Glutamatergic neuron (in vitro differentiated cells): Measurements from ENCODE around the gene PTPRO. TPM values are rescaled to one million over a fixed set of nuclear protein-coding genes. Genes with fewer than 3 reads are reported as not detected.

ENCODE experiments used
- DNase-seq: peaks from one replicate; pipeline ENCODE4 v3.0.0; 2022
- H3K27ac Mint-ChIP-seq: one replicate; pipeline ENCODE4 v1.8.0; 2020; ENCODE audit warnings: mild to moderate bottlenecking, mixed read lengths, inconsistent platforms; ENCODE audit not compliant: unreplicated experiment
- H3K27me3 Mint-ChIP-seq: one replicate; pipeline ENCODE4 v1.8.0; 2020; ENCODE audit warnings: mild to moderate bottlenecking, moderate library complexity, mixed read lengths, inconsistent platforms; ENCODE audit not compliant: unreplicated experiment
- H3K36me3 Mint-ChIP-seq: one replicate; pipeline ENCODE4 v1.8.0; 2020; ENCODE audit warnings: mild to moderate bottlenecking, mixed read lengths, inconsistent platforms; ENCODE audit not compliant: unreplicated experiment
- H3K4me1 Mint-ChIP-seq: one replicate; pipeline ENCODE4 v1.8.0; 2020; ENCODE audit warnings: mild to moderate bottlenecking, low read depth, mixed read lengths, inconsistent platforms; ENCODE audit not compliant: unreplicated experiment
- H3K4me3 Mint-ChIP-seq: one replicate; pipeline ENCODE4 v1.8.0; 2020; ENCODE audit warnings: mild to moderate bottlenecking, mixed read lengths, inconsistent platforms; ENCODE audit not compliant: unreplicated experiment
- H3K9me3 Mint-ChIP-seq: one replicate; pipeline ENCODE4 v1.8.0; 2020; ENCODE audit warnings: mild to moderate bottlenecking, moderate library complexity, mixed read lengths, inconsistent platforms; ENCODE audit not compliant: unreplicated experiment
- CTCF ChIP-seq: fragments of 200-600 bp; sonication (generic); IDR thresholded peaks from one replicate; pipeline ENCODE4 v1.5.0; 2021; ENCODE audit not compliant: partially characterized antibody, unreplicated experiment
- total RNA-seq: library from RNA; stranded (reverse); fragmentation: NEBNext Ultra II Directional; extraction: Animal tissue kit (Norgen Biotek cat#: 25700); gene quantifications from one replicate; pipeline ENCODE4 v1.2.1, GENCODE V29; 2021; ENCODE audit not compliant: unreplicated experiment

Gene PTPRO
- total RNA-seq, 1 donor from 2014 or later: 32.5 TPM

- Mint-ChIP-seq H3K27me3 (no peaks in the 10 kb centered on the region), H3K27ac (no peak overlapping the region), H3K4me3 (no peak overlapping the region), H3K36me3 (no peaks in the 10 kb centered on the region), H3K9me3 (no peaks in the 10 kb centered on the region), H3K4me1 (peaks cover 4% of the 10 kb centered on the region)
- no peak for TF ChIP-seq CTCF
- DNase-seq: no peak
Observed at GRCh38 chr12:15427913-15428312, 105.6 kb downstream of the PTPRO start.

GRCh38 chr12:15428632-15429031, 106.3 kb downstream of the PTPRO start:
- TF ChIP-seq CTCF: no peak
- Mint-ChIP-seq H3K36me3 (no peaks in the 10 kb centered on the region), H3K27ac (no peak overlapping the region), H3K9me3 (no peaks in the 10 kb centered on the region), H3K4me3 (no peak overlapping the region), H3K4me1 (peaks cover 2% of the 10 kb centered on the region), H3K27me3 (no peaks in the 10 kb centered on the region)
- DNase-seq: no peak

DNA sequence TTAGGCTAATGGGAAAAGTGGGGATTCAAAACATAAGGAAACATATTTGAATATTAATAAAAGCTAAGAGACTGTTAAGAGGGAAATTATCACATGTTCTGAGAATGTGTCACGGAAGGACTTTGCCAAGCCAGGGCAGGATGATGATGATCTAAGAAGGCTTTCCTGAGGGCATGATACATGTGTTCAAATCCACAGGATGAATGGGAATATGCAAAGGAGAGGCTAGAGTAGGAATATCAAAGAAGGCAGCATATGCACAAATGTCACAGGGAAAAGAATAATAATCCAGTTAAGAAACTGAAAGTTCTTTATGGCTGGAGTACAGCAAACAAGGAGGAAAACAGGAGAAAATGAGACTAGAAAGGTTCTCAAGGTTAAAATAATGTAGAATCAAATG, 107.0 kb downstream of the PTPRO start:
- TF ChIP-seq CTCF: no peak
- DNase-seq: no peak
- no peaks in the 10 kb centered on the region for H3K4me1 Mint-ChIP-seq
- no peak overlapping the region for H3K4me3 Mint-ChIP-seq
- no peaks in the 10 kb centered on the region for H3K27me3 Mint-ChIP-seq
- H3K9me3 Mint-ChIP-seq: no peaks in the 10 kb centered on the region
- no peak overlapping the region for H3K27ac Mint-ChIP-seq
- H3K36me3 Mint-ChIP-seq: no peaks in the 10 kb centered on the region

- no peak for TF ChIP-seq CTCF
- peaks cover 4% of the 10 kb centered on the region for H3K9me3 Mint-ChIP-seq
- H3K4me1 Mint-ChIP-seq: no peaks in the 10 kb centered on the region
- H3K27me3 Mint-ChIP-seq: no peaks in the 10 kb centered on the region
- DNase-seq: no peak
- H3K4me3 Mint-ChIP-seq: no peak overlapping the region
- H3K36me3 Mint-ChIP-seq: peaks cover 30% of the 10 kb centered on the region
- no peak overlapping the region for H3K27ac Mint-ChIP-seq
Observed at GRCh38 chr12:15435597-15435996, 113.3 kb downstream of the PTPRO start.

DNA sequence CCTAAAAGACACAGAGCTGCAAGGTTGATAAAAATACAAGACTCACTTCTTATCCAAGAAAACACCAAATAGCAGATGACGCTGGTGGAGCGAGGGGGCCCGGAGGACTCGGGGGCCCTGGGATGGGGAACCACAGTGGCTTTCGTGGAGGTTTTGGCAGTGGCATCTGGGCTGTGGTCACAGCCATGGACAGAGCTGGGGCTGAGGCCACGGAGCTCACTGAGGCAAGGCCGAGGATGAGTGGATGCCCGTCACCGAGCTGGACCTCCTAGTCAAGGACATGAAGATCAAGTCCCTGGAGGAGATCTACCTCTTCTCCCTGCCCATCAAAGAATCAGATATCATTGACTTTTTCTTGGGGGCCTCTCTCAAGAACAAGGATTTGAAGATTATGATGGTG, 117.2 kb downstream of the PTPRO start:
- no peak for DNase-seq
- Mint-ChIP-seq H3K27ac (no peak overlapping the region), H3K4me1 (peaks cover under 1% of the 10 kb centered on the region), H3K27me3 (peaks cover 2% of the 10 kb centered on the region), H3K4me3 (no peak overlapping the region), H3K36me3 (peaks cover 38% of the 10 kb centered on the region), H3K9me3 (peaks cover 8% of the 10 kb centered on the region)
- TF ChIP-seq CTCF: no peak
